Measurements from ENCODE around the gene GALNS.

Gene GALNS

GRCh38 chr16:88862968-88863367, 6.2 kb upstream of the GALNS start:
- H4K20me1 ChIP-seq (ENCODE audit: low read depth, low read length): no peaks in the 10 kb centered on the region

DNA sequence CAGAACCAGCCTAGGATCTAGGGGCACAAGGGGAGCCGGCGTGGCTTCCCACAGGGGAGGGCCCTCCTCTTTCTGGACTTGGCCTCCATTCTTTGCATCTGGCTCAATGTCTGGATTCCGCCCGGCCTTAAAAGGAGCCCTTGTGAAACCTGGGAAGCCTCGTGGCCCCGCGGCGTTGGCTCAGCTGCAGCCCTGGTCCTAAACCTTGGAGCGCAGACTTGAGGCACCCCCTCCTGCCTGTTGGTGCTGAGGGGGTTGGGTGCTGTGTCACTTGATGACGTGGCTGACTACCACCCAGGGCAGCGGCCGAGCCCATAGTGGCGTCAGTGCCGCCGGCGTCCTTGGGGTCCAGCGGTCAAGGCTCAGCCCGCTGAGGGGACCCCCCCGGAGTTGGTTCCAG, 4.6 kb upstream of the GALNS start:
- Histone ChIP-seq H3K27ac (ENCODE audit: low read depth, low read length) (no peak overlapping the region), H3F3A (ENCODE audit: insufficient read depth) (no peaks in the 10 kb centered on the region), H3K9me3 (ENCODE audit: insufficient read depth, low read length) (no peaks in the 10 kb centered on the region), H3K27me3 (ENCODE audit: low read length) (no peaks in the 10 kb centered on the region), H3K4me3 (ENCODE audit: insufficient read depth, low read length, poor library complexity, severe bottlenecking) (no peak overlapping the region), H2AFZ (ENCODE audit: low read depth, low read length, severe bottlenecking) (no peak overlapping the region), H3K36me3 (ENCODE audit: low read length) (no peaks in the 10 kb centered on the region), H3K4me2 (ENCODE audit: low read depth, low read length, poor library complexity, severe bottlenecking) (no peak overlapping the region), H3K79me2 (ENCODE audit: insufficient read depth, low read length) (no peaks in the 10 kb centered on the region; the same call in 1 of the 2 replicates), H4K20me1 (ENCODE audit: low read depth, low read length) (no peaks in the 10 kb centered on the region), H3K9me2 (replicated peaks; ENCODE audit: insufficient read depth, low read length) (no peaks in the 10 kb centered on the region), H3K9ac (ENCODE audit: low read length) (no peak overlapping the region)
- TF ChIP-seq, protein P1, sequence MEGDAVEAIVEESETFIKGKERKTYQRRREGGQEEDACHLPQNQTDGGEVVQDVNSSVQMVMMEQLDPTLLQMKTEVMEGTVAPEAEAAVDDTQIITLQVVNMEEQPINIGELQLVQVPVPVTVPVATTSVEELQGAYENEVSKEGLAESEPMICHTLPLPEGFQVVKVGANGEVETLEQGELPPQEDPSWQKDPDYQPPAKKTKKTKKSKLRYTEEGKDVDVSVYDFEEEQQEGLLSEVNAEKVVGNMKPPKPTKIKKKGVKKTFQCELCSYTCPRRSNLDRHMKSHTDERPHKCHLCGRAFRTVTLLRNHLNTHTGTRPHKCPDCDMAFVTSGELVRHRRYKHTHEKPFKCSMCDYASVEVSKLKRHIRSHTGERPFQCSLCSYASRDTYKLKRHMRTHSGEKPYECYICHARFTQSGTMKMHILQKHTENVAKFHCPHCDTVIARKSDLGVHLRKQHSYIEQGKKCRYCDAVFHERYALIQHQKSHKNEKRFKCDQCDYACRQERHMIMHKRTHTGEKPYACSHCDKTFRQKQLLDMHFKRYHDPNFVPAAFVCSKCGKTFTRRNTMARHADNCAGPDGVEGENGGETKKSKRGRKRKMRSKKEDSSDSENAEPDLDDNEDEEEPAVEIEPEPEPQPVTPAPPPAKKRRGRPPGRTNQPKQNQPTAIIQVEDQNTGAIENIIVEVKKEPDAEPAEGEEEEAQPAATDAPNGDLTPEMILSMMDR (IDR thresholded peaks at IDR 0.05; ENCODE audit: insufficient read depth, low read length, poor library complexity, severe bottlenecking): no peak

More at GRCh38 chr16:88862968-88863367, 6.2 kb upstream of the GALNS start:
- H3K36me3 ChIP-seq (ENCODE audit: low read length): no peaks in the 10 kb centered on the region
- no peaks in the 10 kb centered on the region for H3K79me2 ChIP-seq (ENCODE audit: insufficient read depth, low read length)
- no peaks in the 10 kb centered on the region for H3K27me3 ChIP-seq (ENCODE audit: low read length)
- no peak overlapping the region for H3K9ac ChIP-seq (ENCODE audit: low read length)
- no peaks in the 10 kb centered on the region for H3K9me3 ChIP-seq (ENCODE audit: insufficient read depth, low read length)
- TF ChIP-seq, protein P1 (IDR thresholded peaks at IDR 0.05; ENCODE audit: insufficient read depth, low read length, poor library complexity, severe bottlenecking): no peak
- H2AFZ ChIP-seq (ENCODE audit: low read depth, low read length, severe bottlenecking): no peak overlapping the region
- H3K4me3 ChIP-seq (ENCODE audit: insufficient read depth, low read length, poor library complexity, severe bottlenecking): no peak overlapping the region
- no peaks in the 10 kb centered on the region for H3F3A ChIP-seq (ENCODE audit: insufficient read depth)
- no peak overlapping the region for H3K4me2 ChIP-seq (ENCODE audit: low read depth, low read length, poor library complexity, severe bottlenecking)
- H3K27ac ChIP-seq (ENCODE audit: low read depth, low read length): no peak overlapping the region
- H3K9me2 ChIP-seq (replicated peaks; ENCODE audit: insufficient read depth, low read length): no peaks in the 10 kb centered on the region

DNA sequence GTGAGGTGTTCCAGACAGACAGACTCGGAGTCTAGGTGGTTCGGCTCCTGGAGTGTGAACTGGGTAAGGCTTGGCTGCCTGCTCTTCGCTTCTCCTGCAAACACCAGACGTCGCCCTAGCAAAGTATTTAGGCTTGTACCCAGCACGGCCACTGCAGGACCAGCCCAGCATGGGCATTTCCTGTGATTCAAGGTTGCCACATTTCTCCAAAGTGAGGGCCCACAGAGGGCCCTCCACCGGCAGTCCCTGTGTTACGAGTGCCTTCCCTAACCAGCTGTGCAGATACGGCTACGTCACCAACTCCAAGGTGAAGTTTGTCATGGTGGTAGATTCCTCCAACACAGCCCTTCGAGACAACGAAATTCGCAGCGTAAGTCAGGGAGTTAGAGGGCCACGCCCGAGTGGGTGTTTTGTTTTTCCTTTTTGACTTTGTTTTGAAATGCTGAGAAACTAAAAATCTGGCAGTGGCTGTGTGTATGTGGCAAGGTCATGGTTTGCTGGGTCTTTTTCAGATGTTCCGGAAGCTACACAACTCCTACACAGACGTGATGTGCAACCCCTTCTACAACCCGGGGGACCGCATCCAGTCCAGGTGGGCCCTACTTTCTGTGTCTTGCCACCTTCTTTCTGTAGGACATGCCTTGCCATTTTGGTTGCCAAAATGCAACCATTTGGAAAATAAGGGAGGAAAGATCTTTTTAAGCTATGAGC, 2.8 kb upstream of the GALNS start:
- Histone ChIP-seq H3K9me2 (replicated peaks; ENCODE audit: insufficient read depth, low read length) (no peaks in the 10 kb centered on the region), H3K9me3 (ENCODE audit: insufficient read depth, low read length) (no peaks in the 10 kb centered on the region), H3K4me3 (ENCODE audit: insufficient read depth, low read length, poor library complexity, severe bottlenecking) (no peak overlapping the region), H3K36me3 (ENCODE audit: low read length) (no peaks in the 10 kb centered on the region), H3K4me2 (ENCODE audit: low read depth, low read length, poor library complexity, severe bottlenecking) (no peak overlapping the region), H3K9ac (ENCODE audit: low read length) (no peak overlapping the region), H3K27ac (ENCODE audit: low read depth, low read length) (no peak overlapping the region), H3K79me2 (ENCODE audit: insufficient read depth, low read length) (peaks cover 4% of the 10 kb centered on the region), H2AFZ (ENCODE audit: low read depth, low read length, severe bottlenecking) (no peak overlapping the region), H3K27me3 (ENCODE audit: low read length) (no peaks in the 10 kb centered on the region), H4K20me1 (ENCODE audit: low read depth, low read length) (no peaks in the 10 kb centered on the region), H3F3A (ENCODE audit: insufficient read depth) (peaks cover 7% of the 10 kb centered on the region)
- TF ChIP-seq, protein P1 (IDR thresholded peaks at IDR 0.05; ENCODE audit: insufficient read depth, low read length, poor library complexity, severe bottlenecking): no peak
- no peak for TF ChIP-seq EZH2phosphoT487 (conservative IDR thresholded peaks at IDR 0.05; ENCODE audit: low read length)

Measured in SU-DHL-6 (cell line).